Ishikawa (cell line): ENCODE results near the gene AMN.

Source experiments
- CEBPB ChIP-seq: IDR thresholded peaks from 2 replicates; pipeline ENCODE4 v1.6.1; 2012
- CREB1 ChIP-seq: IDR thresholded peaks from 2 replicates; pipeline ENCODE4 v1.6.1; 2012; ENCODE audit warnings: low read depth
- EGR1 ChIP-seq: IDR thresholded peaks from 2 replicates; pipeline ENCODE4 v1.6.1; 2012
- EP300 ChIP-seq: IDR thresholded peaks from 2 replicates; pipeline ENCODE4 v1.6.1; 2012; ENCODE audit warnings: borderline replicate concordance
- FOXM1 ChIP-seq: IDR thresholded peaks from 2 replicates; pipeline ENCODE4 v1.6.1; 2012; ENCODE audit warnings: low read depth, borderline replicate concordance
- NFIC ChIP-seq: IDR thresholded peaks from 2 replicates; pipeline ENCODE4 v1.6.1; 2012
- RAD21 ChIP-seq: IDR thresholded peaks from 2 replicates; pipeline ENCODE4 v1.6.1; 2012; ENCODE audit warnings: low read depth
- TAF1 ChIP-seq: IDR thresholded peaks from 2 replicates; pipeline ENCODE4 v1.6.1; 2012; ENCODE audit warnings: low read depth, mild to moderate bottlenecking
- TCF12 ChIP-seq: IDR thresholded peaks from 2 replicates; pipeline ENCODE4 v1.6.1; 2012; ENCODE audit warnings: low read depth
- TEAD4 ChIP-seq: IDR thresholded peaks from 2 replicates; pipeline ENCODE4 v1.6.1; 2012
- YY1 ChIP-seq: IDR thresholded peaks from 2 replicates; pipeline ENCODE4 v1.6.1; 2012; ENCODE audit warnings: low read depth
- ZBTB7A ChIP-seq: IDR thresholded peaks from 2 replicates; pipeline ENCODE4 v1.6.1; 2012; ENCODE audit warnings: low read depth
- TF ChIP-seq, protein P1 (sequence below): IDR thresholded peaks from 2 replicates; pipeline ENCODE4 v1.6.1; 2012; ENCODE audit warnings: low read depth, mild to moderate bottlenecking
- TF ChIP-seq, protein P2 (sequence below): IDR thresholded peaks from 2 replicates; pipeline ENCODE4 v1.6.1; 2012
- TF ChIP-seq, protein P3 (sequence below): IDR thresholded peaks from 2 replicates; pipeline ENCODE4 v1.6.1; 2012

AMN gene

DNA sequence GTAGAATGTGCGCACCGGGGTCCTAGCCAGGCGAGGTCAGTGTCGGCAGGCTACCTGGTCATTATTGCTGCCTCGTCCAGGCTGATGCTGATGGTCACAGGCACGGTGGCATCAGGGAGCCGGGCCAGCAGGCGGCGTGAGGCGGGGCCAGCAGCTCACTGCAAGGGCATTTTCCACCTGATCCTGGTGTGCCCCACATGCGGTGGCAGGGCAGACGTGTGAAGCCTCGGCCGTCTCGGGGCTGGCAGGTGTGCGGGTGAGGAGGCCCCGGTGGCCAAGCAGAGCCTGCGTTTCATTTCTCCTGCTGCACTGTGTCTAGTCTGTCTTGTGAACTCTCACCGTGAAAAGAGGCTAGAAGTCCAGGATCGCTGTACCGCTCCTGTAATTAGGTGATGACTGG is 12.0 kb upstream of the AMN start:
- TF ChIP-seq RAD21: no peak
- TF ChIP-seq, protein P1, sequence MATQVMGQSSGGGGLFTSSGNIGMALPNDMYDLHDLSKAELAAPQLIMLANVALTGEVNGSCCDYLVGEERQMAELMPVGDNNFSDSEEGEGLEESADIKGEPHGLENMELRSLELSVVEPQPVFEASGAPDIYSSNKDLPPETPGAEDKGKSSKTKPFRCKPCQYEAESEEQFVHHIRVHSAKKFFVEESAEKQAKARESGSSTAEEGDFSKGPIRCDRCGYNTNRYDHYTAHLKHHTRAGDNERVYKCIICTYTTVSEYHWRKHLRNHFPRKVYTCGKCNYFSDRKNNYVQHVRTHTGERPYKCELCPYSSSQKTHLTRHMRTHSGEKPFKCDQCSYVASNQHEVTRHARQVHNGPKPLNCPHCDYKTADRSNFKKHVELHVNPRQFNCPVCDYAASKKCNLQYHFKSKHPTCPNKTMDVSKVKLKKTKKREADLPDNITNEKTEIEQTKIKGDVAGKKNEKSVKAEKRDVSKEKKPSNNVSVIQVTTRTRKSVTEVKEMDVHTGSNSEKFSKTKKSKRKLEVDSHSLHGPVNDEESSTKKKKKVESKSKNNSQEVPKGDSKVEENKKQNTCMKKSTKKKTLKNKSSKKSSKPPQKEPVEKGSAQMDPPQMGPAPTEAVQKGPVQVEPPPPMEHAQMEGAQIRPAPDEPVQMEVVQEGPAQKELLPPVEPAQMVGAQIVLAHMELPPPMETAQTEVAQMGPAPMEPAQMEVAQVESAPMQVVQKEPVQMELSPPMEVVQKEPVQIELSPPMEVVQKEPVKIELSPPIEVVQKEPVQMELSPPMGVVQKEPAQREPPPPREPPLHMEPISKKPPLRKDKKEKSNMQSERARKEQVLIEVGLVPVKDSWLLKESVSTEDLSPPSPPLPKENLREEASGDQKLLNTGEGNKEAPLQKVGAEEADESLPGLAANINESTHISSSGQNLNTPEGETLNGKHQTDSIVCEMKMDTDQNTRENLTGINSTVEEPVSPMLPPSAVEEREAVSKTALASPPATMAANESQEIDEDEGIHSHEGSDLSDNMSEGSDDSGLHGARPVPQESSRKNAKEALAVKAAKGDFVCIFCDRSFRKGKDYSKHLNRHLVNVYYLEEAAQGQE: no peak
- TF ChIP-seq TAF1: no peak
- no peak for TF ChIP-seq CREB1
- TF ChIP-seq, protein P2, sequence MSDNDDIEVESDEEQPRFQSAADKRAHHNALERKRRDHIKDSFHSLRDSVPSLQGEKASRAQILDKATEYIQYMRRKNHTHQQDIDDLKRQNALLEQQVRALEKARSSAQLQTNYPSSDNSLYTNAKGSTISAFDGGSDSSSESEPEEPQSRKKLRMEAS: no peak
- TF ChIP-seq NFIC: no peak
- TF ChIP-seq TCF12: no peak
- TF ChIP-seq CEBPB: no peak
- no peak for TF ChIP-seq EGR1
- no peak for TF ChIP-seq EP300
- no peak for TF ChIP-seq ZBTB7A

DNA sequence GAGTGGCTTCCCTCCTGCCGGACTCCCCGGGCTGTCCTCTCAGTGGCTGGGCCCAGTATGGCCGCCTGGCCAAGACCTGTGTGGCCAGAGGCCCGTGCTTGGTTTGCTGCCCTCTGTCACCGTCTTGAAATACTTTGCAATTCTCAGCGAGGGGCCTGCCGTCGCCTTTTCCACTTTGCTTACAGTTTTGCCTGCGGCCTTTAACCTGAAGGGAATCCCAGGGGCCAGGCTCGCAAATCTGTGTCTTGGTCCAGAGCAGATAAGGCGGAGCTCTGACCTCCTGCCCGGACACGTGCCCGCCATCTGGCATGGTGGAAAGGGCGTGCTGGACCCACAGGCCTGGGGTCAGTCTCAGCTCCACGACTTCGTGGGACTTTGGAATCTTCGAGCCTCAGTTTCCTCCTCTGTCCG is 10.9 kb upstream of the AMN start:
- TF ChIP-seq FOXM1 (no peak), TAF1 (no peak), NFIC (no peak), CREB1 (no peak), YY1 (no peak), CEBPB (no peak), TEAD4 (no peak), TCF12 (no peak), EGR1 (no peak)
- TF ChIP-seq, protein P3, sequence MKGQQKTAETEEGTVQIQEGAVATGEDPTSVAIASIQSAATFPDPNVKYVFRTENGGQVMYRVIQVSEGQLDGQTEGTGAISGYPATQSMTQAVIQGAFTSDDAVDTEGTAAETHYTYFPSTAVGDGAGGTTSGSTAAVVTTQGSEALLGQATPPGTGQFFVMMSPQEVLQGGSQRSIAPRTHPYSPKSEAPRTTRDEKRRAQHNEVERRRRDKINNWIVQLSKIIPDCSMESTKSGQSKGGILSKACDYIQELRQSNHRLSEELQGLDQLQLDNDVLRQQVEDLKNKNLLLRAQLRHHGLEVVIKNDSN: no peak
- TF ChIP-seq, protein P2: no peak
- TF ChIP-seq, protein P1: no peak

DNA sequence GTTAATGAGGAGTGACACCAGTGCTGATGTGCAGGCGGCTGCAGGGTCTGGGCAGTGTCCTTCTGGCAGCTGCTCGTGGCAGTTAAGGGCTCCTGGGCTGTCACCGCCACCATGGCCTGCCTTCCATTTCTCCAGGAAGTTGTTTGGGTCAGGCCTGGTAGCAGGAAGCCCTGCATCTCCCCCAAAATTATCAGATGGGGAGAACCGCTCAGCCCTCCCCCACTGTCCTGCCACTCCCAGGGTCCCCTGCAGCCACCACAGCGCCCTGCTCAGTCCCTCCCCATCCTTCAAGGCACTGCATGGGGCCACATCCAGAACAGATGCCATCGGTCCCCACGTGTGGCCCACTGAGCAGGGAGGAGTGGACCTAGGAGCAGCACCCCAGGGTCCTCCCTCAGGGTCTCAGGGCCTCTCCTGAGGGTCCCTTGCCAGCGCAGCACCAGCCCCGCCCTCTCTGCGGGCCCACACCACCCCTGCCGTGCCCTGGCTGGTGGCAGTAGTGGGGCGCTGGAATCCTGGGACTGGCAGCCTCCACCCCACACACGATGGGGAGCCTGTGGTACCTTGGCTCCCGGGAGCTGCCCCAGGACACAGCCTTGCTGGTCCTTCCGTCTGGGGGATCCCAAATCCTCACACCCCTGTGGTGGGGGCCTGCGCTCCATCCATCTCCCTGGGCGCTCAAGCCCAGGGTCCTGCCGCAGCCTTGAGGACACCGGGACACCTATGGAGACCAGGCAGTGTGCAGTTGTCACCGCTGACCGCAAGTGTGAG is 10.3 kb upstream of the AMN start:
- TF ChIP-seq ZBTB7A (no peak), TEAD4 (no peak), EGR1 (no peak), FOXM1 (no peak), TCF12 (no peak), RAD21 (no peak), NFIC (no peak), CEBPB (no peak), TAF1 (no peak), YY1 (no peak), EP300 (no peak), CREB1 (no peak)
- TF ChIP-seq, protein P2: no peak
- TF ChIP-seq, protein P3: no peak
- TF ChIP-seq, protein P1: no peak
